Measurements from ENCODE around the gene TRIM67.

The TRIM67 gene

GRCh38 chr1:231218078-231218477 is 56.2 kb downstream of the TRIM67 start:
- H3K36me3 ChIP-seq (ENCODE audit: control insufficient read depth in 2 of 2, insufficient read depth in 1 of 2, low read length in 2 of 2), result peaks cover 7% of the 10 kb centered on the region in 2 experiments; a peak in 2 of 3 replicates
- TF ChIP-seq ZNF302 (tag by site-specific recombination; IDR thresholded peaks at IDR 0.05; ENCODE audit: low read depth) (no peak), ZNF600 (tag by site-specific recombination; IDR thresholded peaks at IDR 0.05) (peak; percentile 92)
- H3K4me3 ChIP-seq (ENCODE audit: low read depth, low read length), result no peak overlapping the region
- H3K27ac ChIP-seq (ENCODE audit: extremely low read depth, low read depth, low read length), result no peak overlapping the region
- H3K4me1 ChIP-seq (ENCODE audit: control insufficient read depth, insufficient read depth, low read length), result no peaks in the 10 kb centered on the region
- ChIA-PET CTCF (interaction anchor here (0.7 kb wide), 1 partner anchor 23 kb away, joined by 3 read pairs; no protein-coding TSS in a partner anchor), POLR2A (no interaction called here)
- H3K9me3 ChIP-seq (ENCODE audit: control insufficient read depth, insufficient read depth, low read depth, low read length), result no peaks in the 10 kb centered on the region

GRCh38 chr1:231219422-231220401 is 57.9 kb downstream of the TRIM67 start:
- no peak overlapping the region for H3K27ac ChIP-seq (ENCODE audit: extremely low read depth, low read depth, low read length)
- ChIA-PET CTCF (interaction anchor here (1.0 kb wide), 1 partner anchor 587 kb away, joined by 3 read pairs; no protein-coding TSS in a partner anchor), POLR2A (interaction anchor here (0.7 to 0.9 kb wide), 2 partner anchors 118 to 225 kb away, joined by 3 read pairs; partner anchors contain the start of genes EXOC8 and SPRTN)
- no peaks in the 10 kb centered on the region for H3K9me3 ChIP-seq (ENCODE audit: control insufficient read depth, insufficient read depth, low read depth, low read length)
- H3K36me3 ChIP-seq (ENCODE audit: control insufficient read depth in 2 of 2, insufficient read depth in 1 of 2, low read length in 2 of 2), result peaks cover 20 to 21% of the 10 kb centered on the region in 2 experiments
- no peak for TF ChIP-seq TRIM28 (IDR thresholded peaks at IDR 0.05; ENCODE audit: borderline replicate concordance, low read length)
- 0 out of 2 replicates have a peak, but pooled peaks have one; percentile 35 for TF ChIP-seq SCRT2 (tag by site-specific recombination; IDR thresholded peaks at IDR 0.05)
- no peak for TF ChIP-seq ZNF175 (tag by site-specific recombination; IDR thresholded peaks at IDR 0.05)
- TF ChIP-seq AEBP2 (tag by site-specific recombination; IDR thresholded peaks at IDR 0.05; ENCODE audit: borderline replicate concordance), result no peak
- 0 out of 2 replicates have a peak, but pooled peaks have one; percentile 31 for TF ChIP-seq BCL6B (tag by site-specific recombination; IDR thresholded peaks at IDR 0.05)
- H3K4me1 ChIP-seq (ENCODE audit: control insufficient read depth, insufficient read depth, low read length), result no peaks in the 10 kb centered on the region
- no peak overlapping the region for H3K4me3 ChIP-seq (ENCODE audit: low read depth, low read length)

- CTCF ChIA-PET, result interaction anchor here (1.0 kb wide), 1 partner anchor 76 kb away, joined by 3 read pairs; no protein-coding TSS in a partner anchor
- Histone ChIP-seq H3K27ac (ENCODE audit: extremely low read depth, low read depth, low read length) (no peak overlapping the region), H3K9me3 (ENCODE audit: control insufficient read depth, insufficient read depth, low read depth, low read length) (no peaks in the 10 kb centered on the region), H3K36me3 (ENCODE audit: control insufficient read depth in 2 of 2, insufficient read depth in 1 of 2, low read length in 2 of 2) (peaks cover 30 to 32% of the 10 kb centered on the region in 2 experiments), H3K4me3 (ENCODE audit: low read depth, low read length) (no peak overlapping the region), H3K4me1 (ENCODE audit: control insufficient read depth, insufficient read depth, low read length) (no peaks in the 10 kb centered on the region)
- TF ChIP-seq ZNF692 (tag by site-specific recombination; IDR thresholded peaks at IDR 0.05), result no peak
- TF ChIP-seq ZNF664 (tag by site-specific recombination; IDR thresholded peaks at IDR 0.05), result no peak
- no peak for TF ChIP-seq ZNF473 (tag by site-specific recombination; IDR thresholded peaks at IDR 0.05)
- no peak for TF ChIP-seq KLF10 (tag by site-specific recombination; IDR thresholded peaks at IDR 0.05)
- TF ChIP-seq ZNF658 (tag by site-specific recombination; IDR thresholded peaks at IDR 0.05), result no peak
- no peak for TF ChIP-seq ZNF747 (tag by site-specific recombination; IDR thresholded peaks at IDR 0.05)
- TF ChIP-seq FEZF1 (tag by site-specific recombination; IDR thresholded peaks at IDR 0.05), result no peak
- TF ChIP-seq ZNF16 (tag by site-specific recombination; IDR thresholded peaks at IDR 0.05; ENCODE audit: low read depth), result no peak
- TF ChIP-seq ZNF580 (tag by site-specific recombination; IDR thresholded peaks at IDR 0.05), result no peak
- TF ChIP-seq ZNF791 (tag by site-specific recombination; IDR thresholded peaks at IDR 0.05), result no peak
- POLR2A ChIA-PET, result no interaction called here
These were observed 58.9 kb downstream of the TRIM67 start for GRCh38 chr1:231220801-231221200.
